MV-4-11 (cell line): ENCODE measurements around the gene UNC45A.

Experiments used
- DNase-seq: peaks from one replicate; lab custom pipeline; 2025; lab: John Stamatoyannopoulos, UW

UNC45A gene

GRCh38 chr15:90966262-90966661, 31.2 kb downstream of the UNC45A start:
- DNase-seq = no peak

GRCh38 chr15:90967206-90967605, 32.1 kb downstream of the UNC45A start:
- DNase-seq = no peak

GRCh38 chr15:90968434-90968833, 33.3 kb downstream of the UNC45A start:
- DNase-seq = no peak

- DNase-seq = peak; percentile 18
Observed at GRCh38 chr15:90970274-90970673, 35.2 kb downstream of the UNC45A start.

- no peak for DNase-seq
Observed at GRCh38 chr15:90972133-90972532, 37.0 kb downstream of the UNC45A start.

- no peak for DNase-seq
Observed at GRCh38 chr15:90974216-90974615, 39.1 kb downstream of the UNC45A start.

- no peak for DNase-seq
Observed at GRCh38 chr15:90979582-90979981, 44.5 kb downstream of the UNC45A start.

GRCh38 chr15:90981681-90982080, 46.6 kb downstream of the UNC45A start:
- DNase-seq = peak; percentile 70

- peak; percentile 83 for DNase-seq
Observed at GRCh38 chr15:90982135-90982534, 47.0 kb downstream of the UNC45A start.

- no peak for DNase-seq
Observed at GRCh38 chr15:90986790-90987507, 51.9 kb downstream of the UNC45A start.

- DNase-seq = no peak
Observed at GRCh38 chr15:90987561-90988141, 52.6 kb downstream of the UNC45A start.

GRCh38 chr15:90988296-90988695, 53.2 kb downstream of the UNC45A start:
- DNase-seq = peak; percentile 61

- peak; percentile 36 for DNase-seq
Observed at GRCh38 chr15:90989040-90989768, 54.1 kb downstream of the UNC45A start.

GRCh38 chr15:90990446-90990845, 55.4 kb downstream of the UNC45A start:
- no peak for DNase-seq

GRCh38 chr15:90991587-90992285, 56.7 kb downstream of the UNC45A start:
- no peak for DNase-seq

GRCh38 chr15:90994059-90994416, 59.0 kb downstream of the UNC45A start:
- DNase-seq = no peak

- peak; percentile 96 for DNase-seq
Observed at GRCh38 chr15:90994417-90995311, 59.6 kb downstream of the UNC45A start, which contains the start of gene PRC1. Gene PRC1, minus strand, starts transcription at chr15:90994535. Its CDS starts 118 bp downstream, at chr15:90994417.

- DNase-seq = no peak
Observed at GRCh38 chr15:90998737-90999136, 63.7 kb downstream of the UNC45A start.

GRCh38 chr15:91001209-91001608, 66.1 kb downstream of the UNC45A start:
- DNase-seq = no peak
